HepG2 (cell line): ENCODE results near the gene FUT8. TPM values are rescaled to one million over a fixed set of nuclear protein-coding genes. Genes with fewer than 3 reads are reported as not detected.

Experiments
- ATAC-seq: fragments of 200-7000 bp; cut with Tn5 transposase; 3 replicates; pipeline ENCODE4 v1.9.1; 2020; ENCODE audit warnings: mild to moderate bottlenecking, moderate library complexity
- BruUV-seq: library from RNA; stranded (reverse); fragments of 400-500 nt; replicated peaks from 2 replicates; lab custom pipeline; 2021; lab: Mats Ljungman, UMichigan
- CTCF ChIA-PET: fragments of 300-600 bp; formaldehyde crosslinking; extraction: SDS; loops from one replicate; lab custom pipeline; 2021; ENCODE audit warnings: low total read pairs, inconsistent platforms, low intra/inter-chr PET ratio; lab: Yijun Ruan, JAX
- POLR2A ChIA-PET: fragments of 350-600 bp; sonication (Branson Sonifier 250); formaldehyde crosslinking; loops from one replicate; lab custom pipeline; 2020; ENCODE audit warnings: antibody characterized with exemption, inconsistent platforms; lab: Yijun Ruan, JAX
- DNase-seq: peaks from one replicate; pipeline ENCODE4 v3.0.0-alpha.2; 2015; ENCODE audit warnings: low spot score
- FAIRE-seq: peaks from 3 replicates; lab custom pipeline; 2011; peaks lifted over from hg19 to GRCh38; lab: Jason Lieb, UNC
- H2AFZ ChIP-seq: one replicate; pipeline ENCODE4 v1.6.1; 2011; ENCODE audit warnings: low read length, inconsistent platforms
- H3K27ac ChIP-seq: fragments of 300-600 bp; 3 replicates; pipeline ENCODE4 v1.8.0; 2011; ENCODE audit warnings: mixed run types, mild to moderate bottlenecking, mixed read lengths, low read length, inconsistent platforms; ENCODE audit not compliant: insufficient read depth; ENCODE audit errors: extremely low read length
- H3K27me3 ChIP-seq, 2 experiments: fragments of 200-600 bp in 1 of 2; 2 replicates in 1 of 2; 3 replicates in 1 of 2; pipeline versions ENCODE4 v1.6.0 to v1.8.0; 2011; ENCODE audit warnings: low read length in 2 of 2, mild to moderate bottlenecking in 2 of 2, moderate library complexity in 2 of 2, inconsistent platforms in 1 of 2; ENCODE audit not compliant: insufficient read depth in 2 of 2, control insufficient read depth in 1 of 2
- H3K36me3 ChIP-seq, 2 experiments: fragments of 200-600 bp in 1 of 2; replicated peaks in 1 of 2; 2 replicates in 1 of 2; 3 replicates in 1 of 2; pipeline versions ENCODE4 v1.5.1 to v1.8.0; 2011; ENCODE audit warnings: low read length in 2 of 2, inconsistent platforms in 1 of 2; ENCODE audit not compliant: insufficient read depth in 2 of 2, control insufficient read depth in 1 of 2
- H3K4me1 ChIP-seq: 2 replicates; pipeline ENCODE4 v1.5.1; 2012; ENCODE audit warnings: low read length, inconsistent platforms; ENCODE audit not compliant: insufficient read depth
- H3K4me2 ChIP-seq: 2 replicates; pipeline ENCODE4 v1.6.0; 2011; ENCODE audit warnings: low read depth, low read length, inconsistent platforms
- H3K4me3 ChIP-seq, 3 experiments: fragments of 200-600 bp in 1 of 3; sonication (generic), shearing (Covaris generic) in 1 of 3; replicated peaks in 1 of 3; 2 replicates each; pipeline ENCODE4 v1.5.1; 2011 to 2016; ENCODE audit warnings: low read length in 3 of 3, inconsistent platforms in 2 of 3, low read depth in 2 of 3, mild to moderate bottlenecking in 2 of 3, control low read depth in 1 of 3, mixed read lengths in 1 of 3; ENCODE audit not compliant: insufficient read depth in 1 of 3
- H3K79me2 ChIP-seq: one replicate; pipeline ENCODE4 v1.6.1; 2011; ENCODE audit warnings: low read length, inconsistent platforms; ENCODE audit not compliant: insufficient read depth
- H3K9ac ChIP-seq: 2 replicates; pipeline ENCODE4 v1.6.0; 2011; ENCODE audit warnings: mild to moderate bottlenecking, low read depth, low read length, inconsistent platforms; ENCODE audit not compliant: insufficient read depth
- H3K9me3 ChIP-seq: 2 replicates; pipeline ENCODE4 v1.5.1; 2012; ENCODE audit warnings: mild to moderate bottlenecking, low read length
- H4K20me1 ChIP-seq: 2 replicates; pipeline ENCODE4 v1.6.0; 2011; ENCODE audit warnings: inconsistent platforms, mild to moderate bottlenecking, low read length, moderate library complexity; ENCODE audit not compliant: insufficient read depth
- ATF1 ChIP-seq: IDR thresholded peaks from 2 replicates; pipeline ENCODE4 v1.6.1; 2016; ENCODE audit warnings: mild to moderate bottlenecking, control low read depth
- ATRX ChIP-seq: sonication (generic); formaldehyde crosslinking; IDR thresholded peaks from 2 replicates; pipeline ENCODE4 v1.4.0; 2020; ENCODE audit warnings: missing genetic modification reagents, borderline replicate concordance
- BHLHE40 ChIP-seq: IDR thresholded peaks from 2 replicates; pipeline ENCODE4 v1.6.1; 2011; ENCODE audit warnings: low read length, improper control_type of control experiment
- FOXA3 ChIP-seq: IDR thresholded peaks from 2 replicates; pipeline ENCODE4 v1.6.1; 2016; ENCODE audit warnings: missing genetic modification reagents, missing compliant biosample characterization
- NFYC ChIP-seq: IDR thresholded peaks from 2 replicates; pipeline ENCODE4 v1.6.1; 2016; ENCODE audit warnings: missing genetic modification reagents, missing compliant biosample characterization
- PTBP1 ChIP-seq: fragments of 200-400 bp; formaldehyde crosslinking; IDR thresholded peaks from 2 replicates; pipeline ENCODE4 v1.6.1; 2018; ENCODE audit warnings: low read length, low read depth; ENCODE audit not compliant: poor library complexity, severe bottlenecking
- SALL1 ChIP-seq: sonication (generic); formaldehyde crosslinking; IDR thresholded peaks from 2 replicates; pipeline ENCODE4 v1.8.0; 2022; ENCODE audit warnings: mild to moderate bottlenecking, missing genetic modification reagents
- ZNF160 ChIP-seq: sonication (generic); formaldehyde crosslinking; IDR thresholded peaks from 2 replicates; pipeline ENCODE4 v1.8.0; 2022; ENCODE audit warnings: mild to moderate bottlenecking, inconsistent platforms, missing genetic modification reagents
- ZNF235 ChIP-seq: sonication (generic); formaldehyde crosslinking; IDR thresholded peaks from 2 replicates; pipeline ENCODE4 v1.8.1; 2023; ENCODE audit warnings: mild to moderate bottlenecking, missing genetic modification reagents, borderline replicate concordance
- ZNF552 ChIP-seq: sonication (generic); formaldehyde crosslinking; IDR thresholded peaks from 2 replicates; pipeline ENCODE4 v1.9.0; 2022; ENCODE audit warnings: missing genetic modification reagents, mild to moderate bottlenecking, borderline replicate concordance
- ZNF562 ChIP-seq: sonication (generic); formaldehyde crosslinking; IDR thresholded peaks from 2 replicates; pipeline ENCODE4 v1.8.0; 2022; ENCODE audit warnings: missing genetic modification reagents, borderline replicate concordance
- ZNF883 ChIP-seq: sonication (generic); formaldehyde crosslinking; IDR thresholded peaks from 2 replicates; pipeline ENCODE4 v1.5.1; 2020; ENCODE audit warnings: mild to moderate bottlenecking, missing genetic modification reagents; ENCODE audit errors: not compliant biosample characterization
- WGBS: methylation state at CpG from one replicate; pipeline ENCODE4 v1.1.6; 2017; ENCODE audit warnings: low lambda C conversion rate; 5-methylcytosine and 5-hydroxymethylcytosine counted together
- in situ Hi-C: cut with HindIII; loops from 2 replicates; pipeline ENCODE4 v1.10.0; 2017; ENCODE audit warnings: low pct_unique_long_range_greater_than_20kb; ENCODE audit not compliant: extremely low pct_ligation_motif_present
- intact Hi-C: fragments of 100-400 bp; cut with micrococcal nuclease; formaldehyde crosslinking; loops from one replicate; pipeline ENCODE4 v1.10.0; 2022; ENCODE audit not compliant: unreplicated experiment
- polyA plus RNA-seq, 8 experiments: library from polyadenylated mRNA; depleted of rRNA in 3 of 8; stranded (reverse) in 7 of 8; unstranded in 1 of 8; fragments of >200 nt; fragmentation: Illumina TruSeq in 4 of 8; extraction: Trizol in 4 of 8; gene quantifications; 2 replicates each; pipeline versions ENCODE4 v1.2.1 to v1.2.3, GENCODE V29; 2011 to 2016; ENCODE audit warnings: low read depth in 4 of 8, missing spikeins in 1 of 8, mixed read lengths in 1 of 8; ENCODE audit not compliant: insufficient read depth in 1 of 8
- total RNA-seq, 5 experiments: library from RNA; depleted of rRNA; stranded (reverse); fragments of >200 nt; fragmentation: Illumina TruSeq; extraction: Trizol; gene quantifications; 2 replicates each; pipeline ENCODE4 v1.2.3, GENCODE V29; 2016; ENCODE audit warnings: low read depth in 1 of 5
- TF ChIP-seq, protein P1 (sequence below): sonication (generic); formaldehyde crosslinking; IDR thresholded peaks from 2 replicates; pipeline ENCODE4 v1.4.0; 2020; ENCODE audit warnings: mild to moderate bottlenecking, missing genetic modification reagents
- TF ChIP-seq, protein P2 (sequence below): sonication (generic); formaldehyde crosslinking; IDR thresholded peaks from 2 replicates; pipeline ENCODE4 v1.5.1; 2020; ENCODE audit warnings: missing genetic modification reagents, mild to moderate bottlenecking, borderline replicate concordance

FUT8 gene
- total and polyA plus RNA-seq, 2 of the 13 experiments (the other 11 are each of a cell fraction or from before 2014, with no cell fraction given): 9.3 to 17.5 TPM

- no TSS peak for BruUV-seq
Measured at GRCh38 chr14:65456247-65456646, 43.7 kb downstream of the FUT8 start.

GRCh38 chr14:65461730-65462129 lies 49.2 kb downstream of the FUT8 start:
- POLR2A ChIA-PET: no interaction called here
- ATAC-seq: no peak

More at GRCh38 chr14:65456247-65456646, 43.7 kb downstream of the FUT8 start:
- Histone ChIP-seq H3K36me3 (no peaks in the 10 kb centered on the region; a peak in 1 of 5 replicates), H3K27ac (no peak overlapping the region), H3K4me3 (no peak overlapping the region), H4K20me1 (no peaks in the 10 kb centered on the region), H2AFZ (no peak overlapping the region), H3K4me1 (no peaks in the 10 kb centered on the region), H3K4me2 (no peak overlapping the region), H3K9ac (no peak overlapping the region), H3K9me3 (no peaks in the 10 kb centered on the region), H3K27me3 (no peaks in the 10 kb centered on the region), H3K79me2 (no peaks in the 10 kb centered on the region)
- 100% methylated on average over 1 of the region's 1 CpG for WGBS
- in situ Hi-C loops: no loop called here
- intact Hi-C loops: no loop called here
- DNase-seq (no peak), FAIRE-seq (no peak), ATAC-seq (no peak)
- POLR2A ChIA-PET: no interaction called here
- CTCF ChIA-PET: no interaction called here
- no peak for TF ChIP-seq ZNF160 (CRISPR knock-in tag)
- TF ChIP-seq, protein P1, sequence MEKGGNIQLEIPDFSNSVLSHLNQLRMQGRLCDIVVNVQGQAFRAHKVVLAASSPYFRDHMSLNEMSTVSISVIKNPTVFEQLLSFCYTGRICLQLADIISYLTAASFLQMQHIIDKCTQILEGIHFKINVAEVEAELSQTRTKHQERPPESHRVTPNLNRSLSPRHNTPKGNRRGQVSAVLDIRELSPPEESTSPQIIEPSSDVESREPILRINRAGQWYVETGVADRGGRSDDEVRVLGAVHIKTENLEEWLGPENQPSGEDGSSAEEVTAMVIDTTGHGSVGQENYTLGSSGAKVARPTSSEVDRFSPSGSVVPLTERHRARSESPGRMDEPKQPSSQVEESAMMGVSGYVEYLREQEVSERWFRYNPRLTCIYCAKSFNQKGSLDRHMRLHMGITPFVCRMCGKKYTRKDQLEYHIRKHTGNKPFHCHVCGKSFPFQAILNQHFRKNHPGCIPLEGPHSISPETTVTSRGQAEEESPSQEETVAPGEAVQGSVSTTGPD (CRISPR knock-in tag): no peak
- TF ChIP-seq ATRX (CRISPR knock-in tag): no peak
- TF ChIP-seq ZNF562 (CRISPR knock-in tag): no peak
- no peak for TF ChIP-seq PTBP1
- TF ChIP-seq SALL1 (CRISPR knock-in tag): no peak
- no peak for TF ChIP-seq ZNF235 (CRISPR knock-in tag)
- TF ChIP-seq ZNF883 (CRISPR knock-in tag): no peak

More at GRCh38 chr14:65461730-65462129, 49.2 kb downstream of the FUT8 start:
- 91% methylated on average over 2 of the region's 2 CpGs for WGBS
- in situ Hi-C loops: no loop called here
- intact Hi-C loops: no loop called here
- TF ChIP-seq ATF1 (CRISPR knock-in tag): no peak
- TF ChIP-seq, protein P2, sequence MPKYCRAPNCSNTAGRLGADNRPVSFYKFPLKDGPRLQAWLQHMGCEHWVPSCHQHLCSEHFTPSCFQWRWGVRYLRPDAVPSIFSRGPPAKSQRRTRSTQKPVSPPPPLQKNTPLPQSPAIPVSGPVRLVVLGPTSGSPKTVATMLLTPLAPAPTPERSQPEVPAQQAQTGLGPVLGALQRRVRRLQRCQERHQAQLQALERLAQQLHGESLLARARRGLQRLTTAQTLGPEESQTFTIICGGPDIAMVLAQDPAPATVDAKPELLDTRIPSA: no peak
- TF ChIP-seq NFYC (CRISPR knock-in tag): no peak
- no peak for TF ChIP-seq BHLHE40
- no peak for TF ChIP-seq FOXA3 (CRISPR knock-in tag)
- no peak for TF ChIP-seq ZNF552
- no peak overlapping the region for H2AFZ ChIP-seq
- no peaks in the 10 kb centered on the region for H3K36me3 ChIP-seq
- H3K9ac ChIP-seq: no peak overlapping the region
- H3K79me2 ChIP-seq: no peaks in the 10 kb centered on the region
- no peak overlapping the region for H3K4me3 ChIP-seq
- H3K9me3 ChIP-seq: no peaks in the 10 kb centered on the region
- BruUV-seq: no TSS peak
- FAIRE-seq: no peak
- no peak overlapping the region for H3K27ac ChIP-seq
- CTCF ChIA-PET: no interaction called here
- H3K27me3 ChIP-seq: no peaks in the 10 kb centered on the region
- no peaks in the 10 kb centered on the region for H4K20me1 ChIP-seq
- no peaks in the 10 kb centered on the region for H3K4me1 ChIP-seq
- no peak for DNase-seq
- H3K4me2 ChIP-seq: no peak overlapping the region
